ENCODE data around the gene AGAP1. TPM values are rescaled to one million over a fixed set of nuclear protein-coding genes. Genes with fewer than 3 reads are reported as not detected.

Gene AGAP1
- total RNA-seq, 4 donors from 2014 or later = 13.7 to 18.5 (median 17.1) TPM

DNA sequence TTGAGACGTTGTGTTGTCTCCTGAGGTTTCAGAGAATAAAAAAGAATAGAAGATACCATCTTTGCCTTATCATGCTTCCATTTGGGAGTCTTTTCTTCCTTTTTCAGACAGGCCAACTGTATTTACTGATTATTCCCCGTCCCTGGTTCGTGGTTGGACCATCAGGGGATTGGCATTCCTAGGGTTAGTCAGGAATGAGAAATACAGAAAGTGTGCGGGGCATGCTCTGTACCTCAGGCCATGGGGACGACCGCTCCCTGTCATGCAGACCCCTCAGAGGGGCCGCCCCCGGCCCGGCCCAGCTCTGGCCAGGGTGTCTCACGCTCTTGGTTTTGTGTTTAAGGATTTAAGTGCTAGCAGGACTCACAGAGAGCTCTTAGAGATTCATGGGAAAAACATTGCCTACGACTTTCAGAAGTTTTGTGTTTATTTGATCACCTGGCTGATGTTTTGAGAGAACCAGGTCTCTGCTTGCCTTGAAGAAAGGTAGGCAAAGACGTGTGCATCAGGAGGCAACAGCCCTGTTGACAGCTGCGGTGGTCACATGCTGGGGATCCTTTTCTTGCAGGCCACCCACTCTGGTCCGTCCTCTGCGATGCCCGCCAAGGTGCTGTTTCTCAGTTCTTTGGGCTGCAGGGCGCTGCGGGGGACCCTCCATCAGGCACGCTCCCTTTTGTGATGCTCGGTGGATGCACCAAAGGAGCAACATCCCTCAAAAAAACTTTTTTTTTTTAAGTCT is 317.8 kb downstream of the AGAP1 start:
- 95% methylated on average over 18 to 20 of the region's 20 CpGs for WGBS, 2 donors
- intact Hi-C loops (cut with DNase I; ENCODE audit: low total_unique reads) = no loop called here
- DNase-seq (ENCODE audit: low spot score in 2 of 2) = no peak
- TF ChIP-seq, protein P1, sequence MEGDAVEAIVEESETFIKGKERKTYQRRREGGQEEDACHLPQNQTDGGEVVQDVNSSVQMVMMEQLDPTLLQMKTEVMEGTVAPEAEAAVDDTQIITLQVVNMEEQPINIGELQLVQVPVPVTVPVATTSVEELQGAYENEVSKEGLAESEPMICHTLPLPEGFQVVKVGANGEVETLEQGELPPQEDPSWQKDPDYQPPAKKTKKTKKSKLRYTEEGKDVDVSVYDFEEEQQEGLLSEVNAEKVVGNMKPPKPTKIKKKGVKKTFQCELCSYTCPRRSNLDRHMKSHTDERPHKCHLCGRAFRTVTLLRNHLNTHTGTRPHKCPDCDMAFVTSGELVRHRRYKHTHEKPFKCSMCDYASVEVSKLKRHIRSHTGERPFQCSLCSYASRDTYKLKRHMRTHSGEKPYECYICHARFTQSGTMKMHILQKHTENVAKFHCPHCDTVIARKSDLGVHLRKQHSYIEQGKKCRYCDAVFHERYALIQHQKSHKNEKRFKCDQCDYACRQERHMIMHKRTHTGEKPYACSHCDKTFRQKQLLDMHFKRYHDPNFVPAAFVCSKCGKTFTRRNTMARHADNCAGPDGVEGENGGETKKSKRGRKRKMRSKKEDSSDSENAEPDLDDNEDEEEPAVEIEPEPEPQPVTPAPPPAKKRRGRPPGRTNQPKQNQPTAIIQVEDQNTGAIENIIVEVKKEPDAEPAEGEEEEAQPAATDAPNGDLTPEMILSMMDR (IDR thresholded peaks at IDR 0.05) = no peak
- no peak for TF ChIP-seq POLR2A (IDR thresholded peaks at IDR 0.05)
- no peak overlapping the region for H3K4me3 ChIP-seq (ENCODE audit: low read depth, poor library complexity, severe bottlenecking)

DNA sequence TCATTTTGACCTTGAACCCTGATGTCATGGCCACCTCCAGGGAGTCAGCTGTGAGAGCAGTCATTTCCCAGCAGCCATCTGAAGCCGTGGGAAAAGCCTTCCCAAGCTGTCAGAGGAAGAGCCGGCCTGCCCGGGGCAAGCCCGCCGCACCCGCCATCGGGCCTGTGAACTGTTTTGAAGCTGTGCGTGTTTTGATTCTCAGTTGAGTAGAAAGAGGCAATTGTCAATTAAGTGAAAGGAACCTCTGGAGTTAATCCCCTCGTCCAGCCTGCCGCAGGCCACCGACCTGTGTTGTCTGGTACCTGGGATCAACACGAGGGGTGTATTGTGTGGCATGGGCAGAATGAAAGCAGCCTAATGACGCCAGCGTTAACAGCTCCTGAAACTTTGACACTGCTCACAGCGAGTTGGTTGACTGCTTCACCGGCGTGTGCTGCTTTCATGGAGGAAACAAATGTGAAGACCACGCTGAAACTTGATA is 318.4 kb downstream of the AGAP1 start:
- TF ChIP-seq, protein P1 (IDR thresholded peaks at IDR 0.05) = no peak
- TF ChIP-seq POLR2A (IDR thresholded peaks at IDR 0.05) = no peak
- no peak for DNase-seq (ENCODE audit: low spot score in 2 of 2)
- intact Hi-C loops (cut with DNase I; ENCODE audit: low total_unique reads) = no loop called here
- no peak overlapping the region for H3K4me3 ChIP-seq (ENCODE audit: low read depth, poor library complexity, severe bottlenecking)
- WGBS, 2 donors = 80 to 86% methylated on average over 18 of the region's 18 CpGs

DNA sequence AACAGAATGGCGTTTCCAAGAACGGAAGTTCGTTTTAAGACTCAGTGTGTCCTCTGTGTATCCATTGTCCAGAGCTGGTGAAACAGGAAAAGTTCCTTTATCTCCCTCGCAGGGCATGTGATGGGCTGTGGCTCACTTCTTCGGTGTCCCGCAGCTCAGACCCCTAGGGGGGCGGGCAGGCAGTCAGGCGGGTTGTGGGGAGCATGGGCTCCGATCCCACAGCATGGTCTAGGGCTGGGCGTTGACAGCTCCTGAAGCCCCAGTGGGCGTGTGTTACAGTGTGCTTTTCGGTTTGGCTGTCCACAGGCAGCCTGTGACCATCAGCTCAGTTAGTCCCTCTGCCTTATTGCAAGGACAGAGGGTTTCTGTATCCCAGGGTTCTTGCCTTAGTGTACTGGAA is 319.6 kb downstream of the AGAP1 start:
- no peak for DNase-seq (ENCODE audit: low spot score in 2 of 2)
- H3K4me3 ChIP-seq (ENCODE audit: low read depth, poor library complexity, severe bottlenecking) = no peak overlapping the region
- WGBS, 2 donors = 93% methylated on average over 12 of the region's 12 CpGs
- TF ChIP-seq POLR2A (IDR thresholded peaks at IDR 0.05) = no peak
- TF ChIP-seq, protein P1 (IDR thresholded peaks at IDR 0.05) = no peak
- intact Hi-C loops (cut with DNase I; ENCODE audit: low total_unique reads) = no loop called here

DNA sequence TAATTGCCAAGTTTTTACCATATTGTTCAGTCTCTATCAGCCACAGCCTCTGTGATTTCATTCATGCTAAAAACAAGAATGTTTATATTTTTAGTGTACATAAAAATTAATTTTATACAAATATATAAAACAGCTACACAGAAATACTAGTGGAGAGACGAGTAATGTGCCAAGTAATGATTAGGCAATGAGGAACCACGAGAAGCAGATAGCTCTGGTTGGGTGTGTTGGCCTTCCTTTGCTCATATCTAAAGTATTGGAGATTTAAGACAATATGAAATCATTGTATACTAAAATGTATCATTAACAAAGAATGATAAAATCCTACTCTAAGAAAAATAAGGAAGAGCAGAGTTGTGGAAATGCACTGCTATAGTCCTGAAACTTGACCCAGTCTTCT is 326.7 kb downstream of the AGAP1 start:
- 71 to 76% methylated on average over 2 of the region's 2 CpGs for WGBS, 2 donors
- H3K4me3 ChIP-seq (ENCODE audit: low read depth, poor library complexity, severe bottlenecking) = no peak overlapping the region
- no peak for DNase-seq (ENCODE audit: low spot score in 2 of 2)
- TF ChIP-seq, protein P1 (IDR thresholded peaks at IDR 0.05) = no peak
- no peak for TF ChIP-seq POLR2A (IDR thresholded peaks at IDR 0.05)
- intact Hi-C loops (cut with DNase I; ENCODE audit: low total_unique reads) = no loop called here

DNA sequence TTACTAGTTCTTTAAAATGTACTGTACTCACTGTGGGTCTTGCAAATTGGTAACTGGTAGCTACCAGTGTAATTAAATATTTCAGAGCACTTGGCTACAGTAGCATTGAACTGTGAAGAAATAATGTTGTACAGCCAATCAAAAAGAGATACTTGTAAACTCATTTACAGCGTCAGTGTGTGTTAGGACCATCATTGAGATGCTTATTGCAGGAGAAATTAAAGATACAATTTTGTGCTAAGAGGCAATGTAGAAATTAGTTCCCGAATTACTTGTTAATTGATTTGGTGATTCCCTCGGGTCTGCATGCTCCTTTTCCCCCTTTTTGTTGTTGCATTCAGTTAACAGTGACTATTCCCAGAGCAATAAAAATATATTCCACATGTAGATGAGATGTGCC is 330.5 kb downstream of the AGAP1 start:
- intact Hi-C loops (cut with DNase I; ENCODE audit: low total_unique reads) = no loop called here
- H3K4me3 ChIP-seq (ENCODE audit: low read depth, poor library complexity, severe bottlenecking) = no peak overlapping the region
- no peak for DNase-seq (ENCODE audit: low spot score in 2 of 2)
- no peak for TF ChIP-seq POLR2A (IDR thresholded peaks at IDR 0.05)
- TF ChIP-seq, protein P1 (IDR thresholded peaks at IDR 0.05) = no peak
- WGBS, 2 donors = 76 to 85% methylated on average over 3 of the region's 3 CpGs

DNA sequence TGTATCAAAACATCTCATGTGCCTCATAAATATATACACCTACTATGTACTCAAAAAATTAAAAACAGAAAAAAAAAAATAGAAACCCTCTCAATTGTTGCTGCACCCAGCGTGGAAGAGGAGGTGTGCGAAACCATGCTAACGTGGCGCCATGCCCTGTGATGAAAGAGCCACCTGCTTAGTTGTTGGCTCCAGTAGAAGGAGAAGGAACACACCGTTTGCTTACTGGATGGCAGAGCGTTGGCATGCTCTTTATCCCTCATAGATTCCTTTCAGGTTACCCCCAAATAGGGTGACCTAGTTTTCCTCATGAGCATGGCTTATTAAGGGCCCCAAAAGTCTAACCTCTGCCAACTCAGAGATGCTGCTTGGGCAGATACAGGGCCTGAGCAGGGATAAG is 332.1 kb downstream of the AGAP1 start:
- TF ChIP-seq POLR2A (IDR thresholded peaks at IDR 0.05) = no peak
- TF ChIP-seq, protein P1 (IDR thresholded peaks at IDR 0.05) = no peak
- H3K4me3 ChIP-seq (ENCODE audit: low read depth, poor library complexity, severe bottlenecking) = no peak overlapping the region
- 92 to 95% methylated on average over 6 of the region's 6 CpGs for whole genome bisulfite sequencing, 2 donors
- intact Hi-C loops (cut with DNase I; ENCODE audit: low total_unique reads) = no loop called here
- no peak for DNase-seq (ENCODE audit: low spot score in 2 of 2)
